SK-N-SH (cell line): ENCODE measurements around the gene CEACAM16. TPM values are rescaled to one million over a fixed set of nuclear protein-coding genes. Genes with fewer than 3 reads are reported as not detected.

Source experiments
- CTCF ChIA-PET: fragments of 300-600, 350-600 bp; formaldehyde crosslinking; extraction: SDS; loops from one replicate; lab custom pipeline; 2021; lab: Yijun Ruan, JAX
- POLR2A ChIA-PET: fragments of 350-600 bp; sonication (Branson Sonifier 250); formaldehyde crosslinking; extraction: SDS; loops from one replicate; lab custom pipeline; 2020; ENCODE audit warnings: antibody characterized with exemption, inconsistent platforms; lab: Yijun Ruan, JAX
- DNase-seq: peaks from one replicate; pipeline ENCODE4 v3.0.0; 2012
- H2AFZ ChIP-seq: fragments of 200-600 bp; sonication (generic); 2 replicates; pipeline ENCODE4 v1.8.1; 2016; ENCODE audit warnings: antibody characterized with exemption, mild to moderate bottlenecking, low read depth
- H3F3A ChIP-seq: fragments of 200-600 bp; sonication (generic); replicated peaks from 2 replicates; pipeline ENCODE3; 2016; ENCODE audit warnings: antibody characterized with exemption, mild to moderate bottlenecking; ENCODE audit not compliant: insufficient read depth
- H3K27ac ChIP-seq, 2 experiments: fragments of 200-500 bp in 1 of 2; fragments of 200-600 bp in 1 of 2; sonication (Bioruptor generic) in 1 of 2; sonication (generic), shearing (Covaris generic) in 1 of 2; 2 replicates each; pipeline versions ENCODE4 v1.5.1 to v1.6.1; 2014 to 2016; ENCODE audit warnings: low read depth in 2 of 2, inconsistent platforms in 1 of 2, low read length in 1 of 2, mild to moderate bottlenecking in 1 of 2, mixed read lengths in 1 of 2
- H3K27me3 ChIP-seq: fragments of 200-600 bp; sonication (generic), shearing (Covaris generic); 2 replicates; pipeline ENCODE4 v1.6.1; 2016; ENCODE audit warnings: mixed run types; ENCODE audit not compliant: insufficient read depth
- H3K36me3 ChIP-seq, 2 experiments: fragments of 200-500 bp in 1 of 2; fragments of 200-600 bp in 1 of 2; sonication (Bioruptor generic) in 1 of 2; sonication (generic) in 1 of 2; replicated peaks in 1 of 2; 2 replicates each; pipeline versions ENCODE3 to v1.5.1; 2014 to 2016; ENCODE audit warnings: low read length in 1 of 2, mild to moderate bottlenecking in 1 of 2; ENCODE audit not compliant: insufficient read depth in 2 of 2, control insufficient read depth in 1 of 2
- H3K4me1 ChIP-seq, 2 experiments: fragments of 200-500 bp in 1 of 2; fragments of 200-600 bp in 1 of 2; sonication (Bioruptor generic) in 1 of 2; sonication (generic), shearing (Covaris generic) in 1 of 2; 2 replicates each; pipeline versions ENCODE4 v1.5.1 to v1.6.1; 2014 to 2016; ENCODE audit warnings: low read depth in 1 of 2, low read length in 1 of 2, mixed run types in 1 of 2; ENCODE audit not compliant: insufficient read depth in 2 of 2, control insufficient read depth in 1 of 2
- H3K4me2 ChIP-seq: fragments of 200-600 bp; sonication (generic), shearing (Covaris generic); 2 replicates; pipeline ENCODE4 v1.6.1; 2017; ENCODE audit warnings: mixed run types
- H3K4me3 ChIP-seq, 2 experiments: fragments of 200-500 bp in 1 of 2; fragments of 200-600 bp in 1 of 2; sonication (Bioruptor generic) in 1 of 2; sonication (generic), shearing (Covaris generic) in 1 of 2; 2 replicates each; pipeline versions ENCODE4 v1.5.1 to v1.8.1; 2014 to 2016; ENCODE audit warnings: low read depth in 2 of 2, inconsistent platforms in 1 of 2, low read length in 1 of 2, mild to moderate bottlenecking in 1 of 2, mixed read lengths in 1 of 2, moderate library complexity in 1 of 2
- H3K79me2 ChIP-seq: fragments of 200-600 bp; sonication (generic); 2 replicates; pipeline ENCODE4 v1.8.1; 2017; ENCODE audit warnings: mild to moderate bottlenecking; ENCODE audit not compliant: insufficient read depth
- H3K9ac ChIP-seq: fragments of 200-600 bp; sonication (generic); 2 replicates; pipeline ENCODE4 v1.6.1; 2017; ENCODE audit warnings: mixed run types
- H3K9me2 ChIP-seq: fragments of 200-600 bp; sonication (generic); 2 replicates; pipeline ENCODE4 v1.6.1; 2017; ENCODE audit warnings: mixed run types
- H3K9me3 ChIP-seq: fragments of 200-600 bp; sonication (generic); 2 replicates; pipeline ENCODE4 v1.6.1; 2017; ENCODE audit warnings: mixed run types, mild to moderate bottlenecking, moderate library complexity
- H4K20me1 ChIP-seq: fragments of 200-600 bp; sonication (generic); 2 replicates; pipeline ENCODE4 v1.6.1; 2017; ENCODE audit warnings: mild to moderate bottlenecking, mixed run types; ENCODE audit not compliant: insufficient read depth
- FOXJ3 ChIP-seq: sonication (generic); formaldehyde crosslinking; IDR thresholded peaks from 2 replicates; pipeline ENCODE4 v1.5.1; 2020; ENCODE audit warnings: mild to moderate bottlenecking, missing genetic modification reagents
- MEF2A ChIP-seq: IDR thresholded peaks from 2 replicates; pipeline ENCODE4 v1.4.0; 2012; ENCODE audit warnings: low read depth, borderline replicate concordance
- MXI1 ChIP-seq: IDR thresholded peaks from 2 replicates; pipeline ENCODE4 v1.6.1; 2012; ENCODE audit warnings: mild to moderate bottlenecking, low read depth, low read length, improper control_type of control experiment
- NFIC ChIP-seq: IDR thresholded peaks from 2 replicates; pipeline ENCODE4 v1.4.0; 2012; ENCODE audit warnings: borderline replicate concordance
- POLR2AphosphoS5 ChIP-seq: IDR thresholded peaks from 2 replicates; pipeline ENCODE4 v1.6.1; 2012; ENCODE audit warnings: low read depth, low read length
- SIN3A ChIP-seq: IDR thresholded peaks from 2 replicates; pipeline ENCODE4 v1.6.1; 2012; ENCODE audit warnings: low read depth, mild to moderate bottlenecking, low read length, moderate library complexity, borderline replicate concordance
- SMC3 ChIP-seq: IDR thresholded peaks from 2 replicates; pipeline ENCODE4 v1.6.1; 2012; ENCODE audit warnings: low read depth, low read length, improper control_type of control experiment
- TAF1 ChIP-seq: IDR thresholded peaks from 2 replicates; pipeline ENCODE4 v1.6.1; 2012; ENCODE audit warnings: low read depth, mild to moderate bottlenecking, low read length, moderate library complexity, borderline replicate concordance
- TCF12 ChIP-seq: IDR thresholded peaks from 2 replicates; pipeline ENCODE4 v1.4.0; 2012
- TEAD4 ChIP-seq: IDR thresholded peaks from 2 replicates; pipeline ENCODE4 v1.4.0; 2012; ENCODE audit warnings: mild to moderate bottlenecking, borderline replicate concordance; ENCODE audit not compliant: insufficient read depth
- WGBS: methylation state at CpG from one replicate; pipeline ENCODE4 v1.1.6; 2017; ENCODE audit warnings: low lambda C conversion rate; 5-methylcytosine and 5-hydroxymethylcytosine counted together
- polyA plus RNA-seq, 3 experiments: library from polyadenylated mRNA; depleted of rRNA; stranded (reverse); fragments of >200 nt; gene quantifications; 2 replicates each; pipeline ENCODE4 v1.2.3, GENCODE V29; 2012
- TF ChIP-seq, protein P1 (sequence below): fragments of 200-600 bp; sonication (generic); IDR thresholded peaks from 2 replicates; pipeline ENCODE4 v1.6.1; 2017; ENCODE audit warnings: antibody characterized with exemption, mild to moderate bottlenecking, moderate library complexity
- TF ChIP-seq, protein P2 (sequence below): IDR thresholded peaks from 2 replicates; pipeline ENCODE4 v1.4.0; 2012; ENCODE audit warnings: low read depth, borderline replicate concordance
- TF ChIP-seq, protein P3 (sequence below): fragments of 150-350 bp; IDR thresholded peaks from 2 replicates; pipeline ENCODE4 v1.6.1; 2016; ENCODE audit warnings: mild to moderate bottlenecking, low read depth, low read length
- TF ChIP-seq, protein P4 (sequence below): IDR thresholded peaks from 2 replicates; pipeline ENCODE4 v1.6.1; 2012; ENCODE audit warnings: mild to moderate bottlenecking, low read depth, low read length, moderate library complexity
- TF ChIP-seq, protein P5 (sequence below): IDR thresholded peaks from 2 replicates; pipeline ENCODE4 v1.4.0; 2012; ENCODE audit warnings: low read depth, borderline replicate concordance

CEACAM16 gene
- polyA plus RNA-seq, 1 of the 3 experiments (the other 2 are of a cell fraction): not detected

DNA sequence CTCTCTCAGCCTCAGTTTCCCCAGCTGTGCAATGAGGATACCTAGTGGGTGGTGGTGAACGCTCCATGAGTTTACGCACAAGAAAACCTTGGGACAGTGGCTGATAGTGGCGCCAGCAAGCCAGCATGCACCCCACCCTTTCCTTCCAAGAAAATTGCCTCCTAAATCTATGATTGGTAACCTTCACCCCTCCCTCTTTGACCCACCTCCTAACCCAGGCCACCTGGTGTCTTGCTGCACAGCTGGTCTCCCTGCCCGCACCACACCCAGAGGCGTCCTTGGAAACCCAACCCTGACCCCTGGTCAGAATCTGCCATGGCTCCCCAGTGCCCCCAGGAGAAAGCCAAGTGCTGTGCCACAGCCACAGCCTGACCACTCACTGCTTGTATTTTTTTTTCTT is 26.7 kb downstream of the CEACAM16 start:
- Histone ChIP-seq H3K9me3 (no peaks in the 10 kb centered on the region), H3K36me3 (no peaks in the 10 kb centered on the region), H3K9me2 (no peaks in the 10 kb centered on the region), H4K20me1 (no peaks in the 10 kb centered on the region), H3K4me3 (no peak overlapping the region), H3K9ac (no peak overlapping the region), H3K27ac (no peak overlapping the region), H3K79me2 (no peaks in the 10 kb centered on the region), H2AFZ (no peak overlapping the region), H3F3A (no peaks in the 10 kb centered on the region), H3K4me2 (no peak overlapping the region), H3K27me3 (no peaks in the 10 kb centered on the region), H3K4me1 (peaks cover 0 to 10% of the 10 kb centered on the region in 2 experiments; a peak in 2 of 4 replicates)
- DNase-seq: no peak
- ChIA-PET CTCF (interaction anchor here (0.7 to 21.3 kb wide), 11 partner anchors 12 to 111 kb away, joined by 4 to 598 read pairs (median 45); partner anchors contain the start of genes BCL3 and CBLC), POLR2A (interaction anchor here (0.7 kb wide), 1 partner anchor 40 kb away, joined by 4 read pairs; no protein-coding TSS in a partner anchor)
- WGBS: 87% methylated on average over 5 of the region's 5 CpGs
- no peak for TF ChIP-seq NFIC
- no peak for TF ChIP-seq FOXJ3 (CRISPR knock-in tag)
- TF ChIP-seq, protein P1, sequence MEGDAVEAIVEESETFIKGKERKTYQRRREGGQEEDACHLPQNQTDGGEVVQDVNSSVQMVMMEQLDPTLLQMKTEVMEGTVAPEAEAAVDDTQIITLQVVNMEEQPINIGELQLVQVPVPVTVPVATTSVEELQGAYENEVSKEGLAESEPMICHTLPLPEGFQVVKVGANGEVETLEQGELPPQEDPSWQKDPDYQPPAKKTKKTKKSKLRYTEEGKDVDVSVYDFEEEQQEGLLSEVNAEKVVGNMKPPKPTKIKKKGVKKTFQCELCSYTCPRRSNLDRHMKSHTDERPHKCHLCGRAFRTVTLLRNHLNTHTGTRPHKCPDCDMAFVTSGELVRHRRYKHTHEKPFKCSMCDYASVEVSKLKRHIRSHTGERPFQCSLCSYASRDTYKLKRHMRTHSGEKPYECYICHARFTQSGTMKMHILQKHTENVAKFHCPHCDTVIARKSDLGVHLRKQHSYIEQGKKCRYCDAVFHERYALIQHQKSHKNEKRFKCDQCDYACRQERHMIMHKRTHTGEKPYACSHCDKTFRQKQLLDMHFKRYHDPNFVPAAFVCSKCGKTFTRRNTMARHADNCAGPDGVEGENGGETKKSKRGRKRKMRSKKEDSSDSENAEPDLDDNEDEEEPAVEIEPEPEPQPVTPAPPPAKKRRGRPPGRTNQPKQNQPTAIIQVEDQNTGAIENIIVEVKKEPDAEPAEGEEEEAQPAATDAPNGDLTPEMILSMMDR: no peak
- TF ChIP-seq MXI1: no peak
- no peak for TF ChIP-seq SIN3A
- no peak for TF ChIP-seq POLR2AphosphoS5
- TF ChIP-seq, protein P2, sequence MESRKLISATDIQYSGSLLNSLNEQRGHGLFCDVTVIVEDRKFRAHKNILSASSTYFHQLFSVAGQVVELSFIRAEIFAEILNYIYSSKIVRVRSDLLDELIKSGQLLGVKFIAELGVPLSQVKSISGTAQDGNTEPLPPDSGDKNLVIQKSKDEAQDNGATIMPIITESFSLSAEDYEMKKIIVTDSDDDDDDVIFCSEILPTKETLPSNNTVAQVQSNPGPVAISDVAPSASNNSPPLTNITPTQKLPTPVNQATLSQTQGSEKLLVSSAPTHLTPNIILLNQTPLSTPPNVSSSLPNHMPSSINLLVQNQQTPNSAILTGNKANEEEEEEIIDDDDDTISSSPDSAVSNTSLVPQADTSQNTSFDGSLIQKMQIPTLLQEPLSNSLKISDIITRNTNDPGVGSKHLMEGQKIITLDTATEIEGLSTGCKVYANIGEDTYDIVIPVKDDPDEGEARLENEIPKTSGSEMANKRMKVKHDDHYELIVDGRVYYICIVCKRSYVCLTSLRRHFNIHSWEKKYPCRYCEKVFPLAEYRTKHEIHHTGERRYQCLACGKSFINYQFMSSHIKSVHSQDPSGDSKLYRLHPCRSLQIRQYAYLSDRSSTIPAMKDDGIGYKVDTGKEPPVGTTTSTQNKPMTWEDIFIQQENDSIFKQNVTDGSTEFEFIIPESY: no peak
- no peak for TF ChIP-seq TCF12
- TF ChIP-seq, protein P3, sequence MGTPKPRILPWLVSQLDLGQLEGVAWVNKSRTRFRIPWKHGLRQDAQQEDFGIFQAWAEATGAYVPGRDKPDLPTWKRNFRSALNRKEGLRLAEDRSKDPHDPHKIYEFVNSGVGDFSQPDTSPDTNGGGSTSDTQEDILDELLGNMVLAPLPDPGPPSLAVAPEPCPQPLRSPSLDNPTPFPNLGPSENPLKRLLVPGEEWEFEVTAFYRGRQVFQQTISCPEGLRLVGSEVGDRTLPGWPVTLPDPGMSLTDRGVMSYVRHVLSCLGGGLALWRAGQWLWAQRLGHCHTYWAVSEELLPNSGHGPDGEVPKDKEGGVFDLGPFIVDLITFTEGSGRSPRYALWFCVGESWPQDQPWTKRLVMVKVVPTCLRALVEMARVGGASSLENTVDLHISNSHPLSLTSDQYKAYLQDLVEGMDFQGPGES: no peak
- TF ChIP-seq, protein P4, sequence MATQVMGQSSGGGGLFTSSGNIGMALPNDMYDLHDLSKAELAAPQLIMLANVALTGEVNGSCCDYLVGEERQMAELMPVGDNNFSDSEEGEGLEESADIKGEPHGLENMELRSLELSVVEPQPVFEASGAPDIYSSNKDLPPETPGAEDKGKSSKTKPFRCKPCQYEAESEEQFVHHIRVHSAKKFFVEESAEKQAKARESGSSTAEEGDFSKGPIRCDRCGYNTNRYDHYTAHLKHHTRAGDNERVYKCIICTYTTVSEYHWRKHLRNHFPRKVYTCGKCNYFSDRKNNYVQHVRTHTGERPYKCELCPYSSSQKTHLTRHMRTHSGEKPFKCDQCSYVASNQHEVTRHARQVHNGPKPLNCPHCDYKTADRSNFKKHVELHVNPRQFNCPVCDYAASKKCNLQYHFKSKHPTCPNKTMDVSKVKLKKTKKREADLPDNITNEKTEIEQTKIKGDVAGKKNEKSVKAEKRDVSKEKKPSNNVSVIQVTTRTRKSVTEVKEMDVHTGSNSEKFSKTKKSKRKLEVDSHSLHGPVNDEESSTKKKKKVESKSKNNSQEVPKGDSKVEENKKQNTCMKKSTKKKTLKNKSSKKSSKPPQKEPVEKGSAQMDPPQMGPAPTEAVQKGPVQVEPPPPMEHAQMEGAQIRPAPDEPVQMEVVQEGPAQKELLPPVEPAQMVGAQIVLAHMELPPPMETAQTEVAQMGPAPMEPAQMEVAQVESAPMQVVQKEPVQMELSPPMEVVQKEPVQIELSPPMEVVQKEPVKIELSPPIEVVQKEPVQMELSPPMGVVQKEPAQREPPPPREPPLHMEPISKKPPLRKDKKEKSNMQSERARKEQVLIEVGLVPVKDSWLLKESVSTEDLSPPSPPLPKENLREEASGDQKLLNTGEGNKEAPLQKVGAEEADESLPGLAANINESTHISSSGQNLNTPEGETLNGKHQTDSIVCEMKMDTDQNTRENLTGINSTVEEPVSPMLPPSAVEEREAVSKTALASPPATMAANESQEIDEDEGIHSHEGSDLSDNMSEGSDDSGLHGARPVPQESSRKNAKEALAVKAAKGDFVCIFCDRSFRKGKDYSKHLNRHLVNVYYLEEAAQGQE: no peak
- no peak for TF ChIP-seq MEF2A
- no peak for TF ChIP-seq TEAD4
- TF ChIP-seq SMC3: no peak
- no peak for TF ChIP-seq TAF1
- TF ChIP-seq, protein P5, sequence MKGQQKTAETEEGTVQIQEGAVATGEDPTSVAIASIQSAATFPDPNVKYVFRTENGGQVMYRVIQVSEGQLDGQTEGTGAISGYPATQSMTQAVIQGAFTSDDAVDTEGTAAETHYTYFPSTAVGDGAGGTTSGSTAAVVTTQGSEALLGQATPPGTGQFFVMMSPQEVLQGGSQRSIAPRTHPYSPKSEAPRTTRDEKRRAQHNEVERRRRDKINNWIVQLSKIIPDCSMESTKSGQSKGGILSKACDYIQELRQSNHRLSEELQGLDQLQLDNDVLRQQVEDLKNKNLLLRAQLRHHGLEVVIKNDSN: no peak
